ENCODE measurements around the gene CHD9.

DNA sequence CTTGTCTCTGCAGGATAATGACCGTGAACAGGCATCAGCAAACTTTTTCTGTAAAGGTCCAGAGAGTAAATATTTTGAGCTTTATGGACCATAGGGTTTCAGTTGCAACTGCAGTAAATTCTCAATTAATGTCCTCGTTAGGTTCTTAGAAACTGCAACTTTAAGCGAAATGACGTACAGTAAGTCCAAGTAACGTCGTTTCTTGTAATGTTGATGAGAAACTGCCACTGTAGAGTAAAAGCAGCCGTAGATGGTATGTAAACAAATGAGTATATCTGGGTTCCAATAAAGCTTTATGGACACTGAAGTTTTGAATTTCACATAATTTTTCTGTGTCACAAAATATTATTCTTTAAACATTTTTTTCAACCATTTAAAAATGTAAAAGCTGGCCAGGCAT is 4.9 kb downstream of the CHD9 start:
- TF ChIP-seq, protein P1, sequence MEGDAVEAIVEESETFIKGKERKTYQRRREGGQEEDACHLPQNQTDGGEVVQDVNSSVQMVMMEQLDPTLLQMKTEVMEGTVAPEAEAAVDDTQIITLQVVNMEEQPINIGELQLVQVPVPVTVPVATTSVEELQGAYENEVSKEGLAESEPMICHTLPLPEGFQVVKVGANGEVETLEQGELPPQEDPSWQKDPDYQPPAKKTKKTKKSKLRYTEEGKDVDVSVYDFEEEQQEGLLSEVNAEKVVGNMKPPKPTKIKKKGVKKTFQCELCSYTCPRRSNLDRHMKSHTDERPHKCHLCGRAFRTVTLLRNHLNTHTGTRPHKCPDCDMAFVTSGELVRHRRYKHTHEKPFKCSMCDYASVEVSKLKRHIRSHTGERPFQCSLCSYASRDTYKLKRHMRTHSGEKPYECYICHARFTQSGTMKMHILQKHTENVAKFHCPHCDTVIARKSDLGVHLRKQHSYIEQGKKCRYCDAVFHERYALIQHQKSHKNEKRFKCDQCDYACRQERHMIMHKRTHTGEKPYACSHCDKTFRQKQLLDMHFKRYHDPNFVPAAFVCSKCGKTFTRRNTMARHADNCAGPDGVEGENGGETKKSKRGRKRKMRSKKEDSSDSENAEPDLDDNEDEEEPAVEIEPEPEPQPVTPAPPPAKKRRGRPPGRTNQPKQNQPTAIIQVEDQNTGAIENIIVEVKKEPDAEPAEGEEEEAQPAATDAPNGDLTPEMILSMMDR (IDR thresholded peaks at IDR 0.05), result no peak
- no peak for TF ChIP-seq POLR2A (IDR thresholded peaks at IDR 0.05)

Measured in prostate gland (tissue), 2 donors.